ENCODE measurements around the gene CD79B. TPM values are rescaled to one million over a fixed set of nuclear protein-coding genes. Genes with fewer than 3 reads are reported as not detected.

CD79B gene
- total RNA-seq, 1 experiment from 2014 or later = not detected

- TF ChIP-seq, protein P1, sequence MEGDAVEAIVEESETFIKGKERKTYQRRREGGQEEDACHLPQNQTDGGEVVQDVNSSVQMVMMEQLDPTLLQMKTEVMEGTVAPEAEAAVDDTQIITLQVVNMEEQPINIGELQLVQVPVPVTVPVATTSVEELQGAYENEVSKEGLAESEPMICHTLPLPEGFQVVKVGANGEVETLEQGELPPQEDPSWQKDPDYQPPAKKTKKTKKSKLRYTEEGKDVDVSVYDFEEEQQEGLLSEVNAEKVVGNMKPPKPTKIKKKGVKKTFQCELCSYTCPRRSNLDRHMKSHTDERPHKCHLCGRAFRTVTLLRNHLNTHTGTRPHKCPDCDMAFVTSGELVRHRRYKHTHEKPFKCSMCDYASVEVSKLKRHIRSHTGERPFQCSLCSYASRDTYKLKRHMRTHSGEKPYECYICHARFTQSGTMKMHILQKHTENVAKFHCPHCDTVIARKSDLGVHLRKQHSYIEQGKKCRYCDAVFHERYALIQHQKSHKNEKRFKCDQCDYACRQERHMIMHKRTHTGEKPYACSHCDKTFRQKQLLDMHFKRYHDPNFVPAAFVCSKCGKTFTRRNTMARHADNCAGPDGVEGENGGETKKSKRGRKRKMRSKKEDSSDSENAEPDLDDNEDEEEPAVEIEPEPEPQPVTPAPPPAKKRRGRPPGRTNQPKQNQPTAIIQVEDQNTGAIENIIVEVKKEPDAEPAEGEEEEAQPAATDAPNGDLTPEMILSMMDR (IDR thresholded peaks at IDR 0.05; ENCODE audit: unreplicated experiment) = no peak
- no peak overlapping the region for H3K4me3 Mint-ChIP-seq (ENCODE audit: low read depth, unreplicated experiment)
- H3K9me3 Mint-ChIP-seq (ENCODE audit: low read depth, unreplicated experiment) = no peaks in the 10 kb centered on the region
- BruUV-seq (replicated peaks) = no TSS peak
- peaks cover 37% of the 10 kb centered on the region for H3K27me3 Mint-ChIP-seq (ENCODE audit: unreplicated experiment)
- intact Hi-C loops (cut with micrococcal nuclease; ENCODE audit: unreplicated experiment) = no loop called here
- no peak for DNase-seq
- H3K4me1 Mint-ChIP-seq (ENCODE audit: low read depth, unreplicated experiment) = no peaks in the 10 kb centered on the region
- H3K27ac Mint-ChIP-seq (ENCODE audit: unreplicated experiment) = no peak overlapping the region
- no peaks in the 10 kb centered on the region for H3K36me3 Mint-ChIP-seq (ENCODE audit: insufficient read depth, unreplicated experiment)
- CTCF ChIA-PET = no interaction called here
These were observed 24.3 kb upstream of the CD79B start for GRCh38 chr17:63956296-63956920.

GRCh38 chr17:63955791-63956190 is 23.7 kb upstream of the CD79B start:
- TF ChIP-seq, protein P1 (IDR thresholded peaks at IDR 0.05; ENCODE audit: unreplicated experiment) = no peak
- DNase-seq = no peak
- H3K9me3 Mint-ChIP-seq (ENCODE audit: low read depth, unreplicated experiment) = no peaks in the 10 kb centered on the region
- CTCF ChIA-PET = no interaction called here
- no peaks in the 10 kb centered on the region for H3K36me3 Mint-ChIP-seq (ENCODE audit: insufficient read depth, unreplicated experiment)
- H3K4me1 Mint-ChIP-seq (ENCODE audit: low read depth, unreplicated experiment) = no peaks in the 10 kb centered on the region
- no peak overlapping the region for H3K27ac Mint-ChIP-seq (ENCODE audit: unreplicated experiment)
- intact Hi-C loops (cut with micrococcal nuclease; ENCODE audit: unreplicated experiment) = no loop called here
- H3K27me3 Mint-ChIP-seq (ENCODE audit: unreplicated experiment) = peaks cover 43% of the 10 kb centered on the region
- no peak overlapping the region for H3K4me3 Mint-ChIP-seq (ENCODE audit: low read depth, unreplicated experiment)
- BruUV-seq (replicated peaks) = no TSS peak

- CTCF ChIA-PET = interaction anchor here (0.6 kb wide), 1 partner anchor 65 kb away, joined by 3 read pairs; the partner anchor contains the start of gene ICAM2
- no peak for DNase-seq
- TF ChIP-seq, protein P1 (IDR thresholded peaks at IDR 0.05; ENCODE audit: unreplicated experiment) = no peak
- H3K36me3 Mint-ChIP-seq (ENCODE audit: insufficient read depth, unreplicated experiment) = no peaks in the 10 kb centered on the region
- no peak overlapping the region for H3K27ac Mint-ChIP-seq (ENCODE audit: unreplicated experiment)
- H3K4me1 Mint-ChIP-seq (ENCODE audit: low read depth, unreplicated experiment) = no peaks in the 10 kb centered on the region
- no TSS peak for BruUV-seq (replicated peaks)
- H3K4me3 Mint-ChIP-seq (ENCODE audit: low read depth, unreplicated experiment) = no peak overlapping the region
- no peaks in the 10 kb centered on the region for H3K9me3 Mint-ChIP-seq (ENCODE audit: low read depth, unreplicated experiment)
- intact Hi-C loops (cut with micrococcal nuclease; ENCODE audit: unreplicated experiment) = no loop called here
- peaks cover 42% of the 10 kb centered on the region for H3K27me3 Mint-ChIP-seq (ENCODE audit: unreplicated experiment)
These were observed 23.1 kb upstream of the CD79B start for GRCh38 chr17:63955232-63955631.

DNA sequence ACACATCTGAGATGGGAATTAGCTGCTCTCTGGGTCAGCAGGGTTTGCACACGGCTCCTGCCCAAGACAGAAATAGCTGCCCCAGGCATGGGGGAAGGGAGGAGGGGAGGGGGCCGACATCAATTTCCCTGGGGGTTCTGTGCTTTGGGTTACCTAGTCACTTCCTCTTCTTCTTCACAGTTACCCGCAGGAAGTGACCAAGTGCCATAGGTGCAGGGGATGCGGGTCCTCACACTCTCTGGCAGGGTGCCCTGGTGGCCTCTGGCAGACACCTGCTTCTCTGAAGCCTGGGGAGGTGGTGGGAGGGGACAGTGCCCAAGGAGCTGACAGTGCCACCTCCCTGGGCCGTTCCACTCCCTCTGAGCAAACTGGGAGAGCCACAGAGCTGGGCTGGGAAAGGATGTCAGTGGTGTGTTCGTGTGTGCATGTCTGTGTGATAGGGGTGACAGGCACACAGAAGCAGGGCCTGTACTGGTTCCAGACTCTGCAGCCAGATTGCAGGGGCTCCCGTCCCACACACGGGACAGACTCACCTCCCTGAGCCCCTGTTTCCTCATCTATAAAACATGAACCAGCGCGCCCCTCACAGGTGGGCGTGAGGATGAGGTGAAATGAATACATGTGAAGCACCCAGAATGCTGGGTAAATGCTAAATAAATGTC is 22.4 kb upstream of the CD79B start:
- H3K27ac Mint-ChIP-seq (ENCODE audit: unreplicated experiment) = no peak overlapping the region
- CTCF ChIA-PET = interaction anchor here (0.6 kb wide), 1 partner anchor 66 kb away, joined by 3 read pairs; the partner anchor contains the start of gene ICAM2
- DNase-seq = no peak
- BruUV-seq (replicated peaks) = no TSS peak
- H3K27me3 Mint-ChIP-seq (ENCODE audit: unreplicated experiment) = peaks cover 35% of the 10 kb centered on the region
- H3K36me3 Mint-ChIP-seq (ENCODE audit: insufficient read depth, unreplicated experiment) = no peaks in the 10 kb centered on the region
- H3K4me3 Mint-ChIP-seq (ENCODE audit: low read depth, unreplicated experiment) = no peak overlapping the region
- intact Hi-C loops (cut with micrococcal nuclease; ENCODE audit: unreplicated experiment) = no loop called here
- TF ChIP-seq, protein P1 (IDR thresholded peaks at IDR 0.05; ENCODE audit: unreplicated experiment) = no peak
- H3K4me1 Mint-ChIP-seq (ENCODE audit: low read depth, unreplicated experiment) = no peaks in the 10 kb centered on the region
- H3K9me3 Mint-ChIP-seq (ENCODE audit: low read depth, unreplicated experiment) = no peaks in the 10 kb centered on the region
